HFFc6 (cell line): ENCODE results near the gene TRIM38. TPM values are rescaled to one million over a fixed set of nuclear protein-coding genes. Genes with fewer than 3 reads are reported as not detected.
"Not testable (repeated sequence)": the region's sequence is repeated elsewhere in the genome, so short reads cannot be mapped to it uniquely, and the experiment has no call there.

Source experiments
- DNase-seq: peaks from one replicate; pipeline ENCODE4 v3.0.0-alpha.2; 2018
- H3K27ac Mint-ChIP-seq: 2 replicates; pipeline ENCODE4 v1.8.0; 2020; ENCODE audit warnings: mild to moderate bottlenecking, mixed read lengths
- H3K27me3 Mint-ChIP-seq: 2 replicates; pipeline ENCODE4 v1.8.0; 2021; ENCODE audit warnings: mild to moderate bottlenecking, moderate library complexity, mixed read lengths; ENCODE audit not compliant: insufficient read depth
- H3K36me3 Mint-ChIP-seq: 2 replicates; pipeline ENCODE4 v1.8.0; 2021; ENCODE audit warnings: low read depth, mixed read lengths
- H3K4me1 Mint-ChIP-seq: 2 replicates; pipeline ENCODE4 v1.8.0; 2020; ENCODE audit warnings: low read depth, mixed read lengths
- H3K4me3 Mint-ChIP-seq: 2 replicates; pipeline ENCODE4 v1.8.0; 2020; ENCODE audit warnings: mild to moderate bottlenecking, moderate library complexity, mixed read lengths
- H3K9me3 Mint-ChIP-seq: 2 replicates; pipeline ENCODE4 v1.8.0; 2020; ENCODE audit warnings: mild to moderate bottlenecking, mixed read lengths
- CTCF ChIP-seq: fragments of 200-600 bp; sonication (generic); IDR thresholded peaks from 2 replicates; pipeline ENCODE4 v1.5.0; 2021; ENCODE audit warnings: antibody characterized with exemption, mild to moderate bottlenecking
- total RNA-seq, 6 experiments: library from RNA; stranded (reverse); fragmentation: NEBNext Ultra II Directional; extraction: Animal tissue kit (Norgen Biotek cat#: 25700); gene quantifications; 2 replicates in 1 of 6; 3 replicates in 5 of 6; pipeline ENCODE4 v1.2.3, GENCODE V29; 2021

TRIM38 gene
- total RNA-seq, 6 experiments from 2014 or later = 5.4 to 7.5 (median 6.8) TPM

GRCh38 chr6:25944688-25945574, 17.7 kb upstream of the TRIM38 start:
- TF ChIP-seq CTCF = no peak
- H3K4me1 Mint-ChIP-seq = no peaks in the 10 kb centered on the region; the same call in 1 of the 2 replicates
- no peak overlapping the region for H3K4me3 Mint-ChIP-seq
- H3K36me3 Mint-ChIP-seq = no peaks in the 10 kb centered on the region
- no peak overlapping the region for H3K27ac Mint-ChIP-seq
- no peak for DNase-seq
- H3K9me3 Mint-ChIP-seq = no peaks in the 10 kb centered on the region
- H3K27me3 Mint-ChIP-seq = peaks cover 5% of the 10 kb centered on the region; the same call in 1 of the 2 replicates

DNA sequence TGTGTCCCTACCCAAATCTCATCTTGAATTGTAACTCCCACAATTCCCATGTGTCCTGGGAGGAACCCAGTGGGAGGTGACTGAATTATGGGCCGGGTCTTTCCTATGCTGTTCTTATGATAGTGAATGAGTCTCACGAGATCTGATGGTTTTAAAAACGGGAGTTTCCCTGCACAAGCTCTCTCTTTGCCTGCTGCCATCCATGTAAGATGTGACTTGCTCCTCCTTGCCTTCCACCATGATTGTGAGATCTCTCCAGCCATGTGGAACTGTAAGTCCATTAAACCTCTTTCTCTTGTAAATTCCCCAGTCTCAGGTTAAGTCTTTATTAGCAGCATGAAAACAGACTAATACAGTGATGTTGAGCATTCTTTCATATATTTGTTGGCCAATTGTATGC, 16.9 kb upstream of the TRIM38 start:
- not testable (repeated sequence) for H3K4me1 Mint-ChIP-seq, H3K4me3 Mint-ChIP-seq, H3K36me3 Mint-ChIP-seq, H3K27me3 Mint-ChIP-seq, DNase-seq, H3K27ac Mint-ChIP-seq, H3K9me3 Mint-ChIP-seq

GRCh38 chr6:25946631-25947030, 16.0 kb upstream of the TRIM38 start:
- no peaks in the 10 kb centered on the region for H3K36me3 Mint-ChIP-seq
- no peak overlapping the region for H3K27ac Mint-ChIP-seq
- H3K4me1 Mint-ChIP-seq = no peaks in the 10 kb centered on the region; the same call in 1 of the 2 replicates
- H3K27me3 Mint-ChIP-seq = peaks cover 8% of the 10 kb centered on the region
- TF ChIP-seq CTCF = no peak
- H3K4me3 Mint-ChIP-seq = no peak overlapping the region
- H3K9me3 Mint-ChIP-seq = no peaks in the 10 kb centered on the region
- no peak for DNase-seq

DNA sequence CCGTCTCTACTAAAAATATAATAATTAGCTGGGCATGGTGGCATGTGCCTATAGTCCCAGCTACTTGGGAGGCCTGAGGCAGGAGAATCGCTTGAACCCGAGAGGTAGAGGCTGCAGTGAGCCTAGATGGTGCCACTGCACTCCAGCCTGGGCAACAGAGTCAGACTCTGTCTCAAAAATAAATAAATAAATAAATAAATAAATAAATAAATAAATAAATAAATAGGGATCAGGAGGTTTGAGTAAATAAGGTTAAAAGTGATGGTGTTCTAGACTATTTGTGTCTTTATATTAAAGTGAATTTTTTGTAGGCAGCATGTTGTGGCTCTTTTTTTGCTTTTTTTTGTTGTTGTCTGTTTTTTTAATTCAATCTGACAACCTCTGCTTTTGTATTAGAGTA, 15.1 kb upstream of the TRIM38 start:
- not testable (repeated sequence) for H3K9me3 Mint-ChIP-seq, H3K27me3 Mint-ChIP-seq, DNase-seq, H3K36me3 Mint-ChIP-seq, H3K4me1 Mint-ChIP-seq, H3K27ac Mint-ChIP-seq, H3K4me3 Mint-ChIP-seq

- Mint-ChIP-seq H3K4me3 (no peak overlapping the region), H3K27ac (no peak overlapping the region), H3K36me3 (no peaks in the 10 kb centered on the region), H3K27me3 (peaks cover 15% of the 10 kb centered on the region), H3K4me1 (no peaks in the 10 kb centered on the region; the same call in 1 of the 2 replicates), H3K9me3 (no peaks in the 10 kb centered on the region)
- DNase-seq = no peak
- TF ChIP-seq CTCF = no peak
Measured at GRCh38 chr6:25949695-25950094, 12.9 kb upstream of the TRIM38 start.

- Mint-ChIP-seq H3K27me3 (peaks cover 16% of the 10 kb centered on the region), H3K27ac (no peak overlapping the region), H3K4me1 (no peaks in the 10 kb centered on the region; the same call in 1 of the 2 replicates), H3K36me3 (no peaks in the 10 kb centered on the region), H3K9me3 (no peaks in the 10 kb centered on the region), H3K4me3 (no peak overlapping the region)
- DNase-seq = no peak
- no peak for TF ChIP-seq CTCF
Measured at GRCh38 chr6:25950297-25950696, 12.3 kb upstream of the TRIM38 start.
